Measurements from ENCODE around the gene VOPP1.

The VOPP1 gene

DNA sequence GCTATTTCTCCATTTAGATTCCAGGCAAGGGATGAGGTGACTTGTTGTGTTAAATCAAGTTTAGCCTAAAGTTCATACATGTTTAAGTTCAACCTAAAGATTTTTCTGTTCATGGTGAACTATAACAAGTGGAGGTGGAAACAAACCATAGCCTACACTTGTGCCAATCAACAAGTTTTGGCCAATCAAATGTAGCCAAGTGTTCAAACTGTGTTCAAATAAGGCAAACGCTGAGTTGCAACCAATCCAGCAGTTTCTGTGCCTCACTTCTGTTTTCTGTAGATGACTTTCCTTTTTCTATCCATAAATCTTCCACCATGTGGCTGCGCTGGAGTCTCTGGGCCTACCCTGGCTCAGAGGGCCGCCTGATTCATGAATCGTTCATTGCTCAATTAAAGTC is 4.5 kb upstream of the VOPP1 start:
- DNase-seq (ENCODE audit: low spot score) = no peak

DNA sequence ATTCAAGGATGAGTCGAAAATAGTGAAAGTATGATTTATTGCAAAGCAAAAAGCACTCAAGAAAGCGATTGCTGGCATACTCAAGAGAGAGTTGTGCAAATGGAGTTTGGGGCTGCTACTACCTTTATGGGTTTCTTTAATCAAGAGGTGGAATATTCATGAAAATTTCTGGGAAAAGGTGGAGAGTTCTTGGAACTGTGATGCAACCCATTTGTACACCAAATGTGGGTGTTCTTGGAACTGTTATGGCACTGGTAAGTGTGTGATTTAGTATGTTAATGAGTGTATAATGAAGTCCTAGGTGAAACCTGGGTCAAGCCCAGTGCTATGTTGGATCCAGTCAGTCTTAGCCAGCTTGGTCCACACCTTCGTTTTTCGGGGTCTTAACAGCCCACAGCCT is 3.4 kb upstream of the VOPP1 start:
- no peak for DNase-seq (ENCODE audit: low spot score)

DNA sequence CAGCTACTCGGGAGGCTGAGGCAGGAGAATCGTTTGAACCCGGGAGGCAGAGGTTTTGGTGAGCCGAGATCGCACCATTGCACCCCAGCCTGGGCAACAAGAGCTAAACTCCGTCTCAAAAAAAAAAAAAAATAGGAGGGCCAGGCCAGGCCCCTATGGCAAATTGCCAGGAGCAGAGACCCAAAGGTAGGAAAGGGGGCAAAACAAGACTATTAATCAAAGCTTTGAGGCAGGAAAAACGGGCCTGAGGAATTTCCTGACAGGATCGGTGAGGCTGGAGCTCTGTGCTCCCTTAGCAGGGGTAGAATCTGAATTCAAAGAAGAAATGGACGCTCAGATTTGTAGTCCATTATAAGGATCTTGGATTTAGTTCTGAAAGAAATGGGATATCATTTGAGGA is 2.8 kb upstream of the VOPP1 start:
- DNase-seq (ENCODE audit: low spot score) = no peak

DNA sequence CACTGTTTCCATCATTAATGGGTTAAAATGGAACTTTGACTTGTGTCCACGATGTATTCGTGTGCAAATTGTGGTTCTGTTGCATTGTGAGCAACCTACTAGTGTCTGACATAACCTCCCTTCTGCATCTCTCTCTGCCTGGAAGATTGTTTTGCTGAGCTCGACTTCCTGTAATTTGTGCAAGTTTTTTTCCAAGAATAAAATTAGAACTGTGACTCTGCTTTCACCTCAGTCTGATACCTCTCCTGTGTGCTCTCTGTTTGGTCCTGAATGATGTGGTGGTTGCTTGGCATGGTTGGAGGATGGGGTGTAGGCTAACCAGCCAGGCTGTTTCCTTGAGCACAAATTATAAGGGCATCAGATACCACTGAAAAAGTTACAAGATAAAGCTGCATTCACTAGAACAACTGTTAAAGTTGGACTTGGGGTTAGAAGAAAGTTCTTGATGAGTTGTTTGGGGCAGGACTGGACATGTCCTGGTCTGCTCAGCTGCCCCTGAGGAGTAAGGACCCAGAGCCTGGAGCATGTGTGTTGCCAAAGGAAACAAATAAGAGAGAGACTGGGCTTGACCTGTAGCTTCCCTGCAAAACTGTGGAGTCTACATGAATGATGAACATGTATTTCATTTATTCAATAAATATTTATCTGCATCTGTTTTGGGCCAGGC is 1.9 kb upstream of the VOPP1 start:
- DNase-seq (ENCODE audit: low spot score) = no peak

DNA sequence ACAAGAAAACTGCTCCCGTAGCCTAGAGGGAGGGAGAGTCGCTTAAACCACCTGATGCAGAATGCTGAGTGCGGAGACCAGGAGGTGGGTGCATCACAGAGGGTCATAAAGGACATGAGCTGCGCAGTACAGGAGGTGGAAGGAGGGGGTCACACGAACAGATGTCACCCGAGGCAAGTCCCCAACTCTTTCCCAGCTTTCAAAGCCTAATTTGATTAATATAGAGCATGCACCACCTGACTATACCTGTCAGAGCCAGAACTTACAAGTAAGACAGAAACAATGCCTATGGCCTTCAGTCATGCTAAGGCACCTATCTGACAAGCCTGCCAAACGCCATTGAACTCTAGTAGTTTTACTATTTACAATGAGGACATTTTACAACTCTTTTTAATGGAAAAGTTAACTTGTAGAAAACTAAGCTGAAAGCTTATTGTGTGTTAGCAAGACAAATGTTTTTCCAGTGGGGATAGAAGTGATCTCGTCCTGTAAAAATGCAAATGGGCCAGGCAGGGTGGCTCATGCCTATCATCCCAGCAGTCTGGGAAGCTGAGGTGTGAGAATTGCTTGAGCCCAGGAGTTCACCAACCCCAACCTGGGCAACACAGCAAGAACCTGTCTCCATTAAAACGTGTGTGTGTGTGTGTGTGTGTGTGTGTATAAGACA is 1.1 kb upstream of the VOPP1 start:
- no peak for DNase-seq (ENCODE audit: low spot score)

DNA sequence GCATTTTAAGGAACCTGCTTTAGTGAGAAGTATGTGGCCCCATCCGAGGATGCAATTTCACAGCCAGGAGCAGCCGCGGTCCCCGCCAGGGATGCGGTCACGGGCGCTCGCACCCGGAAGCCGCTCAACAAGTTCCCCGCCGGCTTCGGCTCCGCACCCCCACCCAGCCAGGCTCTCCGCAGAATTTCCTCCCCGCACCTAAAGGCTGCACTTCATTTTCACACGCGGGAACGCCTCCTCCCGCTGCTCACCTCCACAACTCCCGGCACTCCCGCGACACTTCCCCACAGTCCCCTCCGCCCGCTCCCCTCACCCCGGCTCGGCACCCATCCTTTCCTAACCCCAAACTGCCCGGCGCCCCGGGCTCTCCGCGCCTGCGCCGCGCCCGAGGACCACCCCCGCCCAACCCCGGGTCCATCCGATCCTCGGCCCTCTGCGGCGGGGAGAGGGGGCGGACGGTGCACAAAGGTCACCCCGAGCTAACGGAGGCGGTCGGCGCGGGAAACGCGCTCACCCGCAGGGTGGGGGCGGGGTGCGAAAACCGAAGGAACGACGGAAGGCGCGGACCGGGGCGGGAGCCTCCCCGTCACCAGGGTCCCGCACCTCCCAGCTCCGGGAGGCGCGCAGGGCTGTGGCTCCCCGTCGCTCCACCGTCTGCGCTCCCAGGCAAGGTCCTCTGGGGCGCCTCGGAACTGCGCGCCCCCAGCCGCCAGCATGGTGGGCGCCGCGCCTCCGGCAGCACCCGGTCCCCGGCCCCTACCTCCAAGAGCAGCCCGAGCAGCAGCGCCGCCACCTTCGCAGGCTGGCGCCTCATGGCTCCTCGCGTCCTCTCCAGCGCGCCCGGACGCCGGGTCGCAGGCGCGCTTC is 558 bp downstream of the VOPP1 start:
- peak; percentile 53 for DNase-seq (ENCODE audit: low spot score)

DNA sequence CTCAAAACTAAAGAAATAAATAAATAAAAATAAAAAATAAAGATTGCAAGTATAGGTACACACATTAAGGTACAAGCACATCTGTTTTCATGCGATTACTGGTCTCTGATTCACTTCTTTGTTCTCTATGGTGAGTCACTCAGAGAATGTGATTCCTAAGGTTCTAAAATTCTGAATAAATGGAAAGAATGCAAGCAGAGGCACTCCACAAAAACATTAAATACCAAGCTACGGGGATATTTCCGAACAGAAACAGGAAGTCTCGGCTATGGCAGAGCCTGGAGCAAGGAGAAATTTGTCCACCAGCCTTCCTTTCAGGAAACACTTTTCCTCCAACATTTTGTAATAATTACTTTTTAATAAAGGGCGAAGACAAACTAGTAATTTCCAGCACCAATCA is 1.4 kb downstream of the VOPP1 start:
- DNase-seq (ENCODE audit: low spot score) = peak; percentile 85

DNA sequence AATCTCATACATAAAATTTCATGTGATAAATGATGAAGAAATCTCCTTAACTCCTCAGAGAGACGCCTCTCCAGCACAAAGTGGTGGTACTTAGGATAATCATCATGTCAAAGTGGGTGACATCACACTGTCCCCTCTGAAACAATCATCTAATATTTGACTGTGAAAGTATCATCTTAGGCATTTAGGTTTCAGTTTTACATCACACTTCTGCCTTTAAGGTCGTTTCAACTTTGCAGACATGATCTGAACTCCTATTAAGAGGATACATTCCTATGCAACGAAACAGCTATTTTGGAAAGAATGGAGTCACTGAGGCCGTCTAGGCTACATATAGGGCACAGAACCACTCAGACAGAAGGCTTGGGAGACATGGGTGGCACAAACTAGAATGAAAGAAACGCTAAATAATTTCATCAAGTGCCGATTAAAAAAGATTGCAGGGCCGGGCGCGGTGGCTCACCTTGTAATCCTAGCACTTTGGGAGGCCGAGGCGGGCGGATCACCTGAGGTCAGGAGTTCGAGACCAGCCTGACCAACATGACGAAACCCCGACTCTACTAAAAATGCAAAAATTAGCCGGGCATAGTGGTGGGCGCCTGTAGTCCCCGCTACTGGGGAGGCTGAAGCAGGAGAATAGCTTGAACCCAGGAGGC is 2.0 kb downstream of the VOPP1 start:
- no peak for DNase-seq (ENCODE audit: low spot score)

DNA sequence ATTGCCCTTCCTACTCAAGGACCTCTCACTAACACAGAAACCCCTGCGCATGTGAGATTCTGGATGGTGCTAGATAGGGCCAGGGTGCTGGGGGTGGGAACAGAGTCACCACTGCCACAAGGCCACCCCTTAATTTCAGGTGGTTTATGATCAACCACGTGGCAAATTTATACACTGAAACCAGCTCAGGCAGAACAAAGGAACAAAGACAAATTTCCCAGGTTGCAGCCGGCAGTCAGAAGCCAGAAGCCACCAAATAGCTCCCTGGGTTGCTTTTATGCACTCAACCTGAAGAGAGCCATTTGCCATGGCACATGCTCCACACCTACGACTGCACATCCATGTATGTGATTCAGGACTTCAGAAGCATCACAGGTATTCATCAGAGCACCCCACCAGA is 2.5 kb downstream of the VOPP1 start:
- no peak for DNase-seq (ENCODE audit: low spot score)

DNA sequence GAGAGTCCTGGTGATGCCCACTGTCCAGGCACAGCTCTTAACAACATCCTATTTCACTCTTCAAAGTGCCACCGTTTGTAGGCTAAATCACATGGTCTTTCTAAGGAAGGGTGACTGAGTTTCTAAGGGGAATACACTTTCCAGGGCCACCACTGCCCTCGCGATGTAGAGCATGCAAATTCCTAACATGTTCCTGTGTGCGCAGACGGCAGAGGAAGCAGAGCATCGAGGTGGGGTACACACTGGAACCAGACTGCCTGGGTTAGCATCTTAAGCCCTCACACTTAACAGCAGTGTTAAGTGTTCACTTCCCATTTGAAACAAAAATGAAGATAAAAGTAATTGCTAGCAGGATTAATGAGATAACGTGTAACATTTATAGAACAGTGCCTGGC is 3.0 kb downstream of the VOPP1 start:
- no peak for DNase-seq (ENCODE audit: low spot score)

DNA sequence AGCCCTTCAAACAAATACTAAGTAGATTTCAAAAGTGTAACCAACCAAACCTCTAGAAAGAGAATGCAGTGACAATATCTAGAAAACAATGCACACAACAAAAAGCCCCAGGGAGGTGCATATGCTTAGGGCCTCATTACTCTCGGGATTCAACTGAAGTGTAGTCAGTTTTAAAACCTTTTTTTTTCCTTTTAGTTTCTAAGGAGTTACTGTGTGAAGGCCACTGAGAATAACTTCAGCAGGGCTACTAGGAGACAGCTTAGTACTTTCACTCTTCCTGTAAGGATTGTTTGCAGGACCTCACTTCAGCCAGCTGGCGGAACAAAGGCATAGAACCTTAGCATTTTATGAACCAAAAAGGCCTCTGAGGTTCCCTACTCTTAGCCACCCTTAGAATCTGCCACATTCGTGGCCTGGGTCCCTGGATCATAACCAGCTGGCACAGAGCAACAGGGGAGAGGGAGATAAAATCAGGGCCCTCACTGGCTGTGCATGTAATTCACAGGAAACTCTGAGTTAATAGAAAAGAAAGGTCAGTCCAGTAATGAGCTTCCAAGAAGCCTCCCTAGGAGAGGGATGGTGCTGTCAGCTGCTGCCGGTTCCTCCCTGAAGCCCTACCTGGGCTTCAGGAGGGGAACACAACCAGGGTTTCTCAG is 3.6 kb downstream of the VOPP1 start:
- peak; percentile 21 for DNase-seq (ENCODE audit: low spot score)

DNA sequence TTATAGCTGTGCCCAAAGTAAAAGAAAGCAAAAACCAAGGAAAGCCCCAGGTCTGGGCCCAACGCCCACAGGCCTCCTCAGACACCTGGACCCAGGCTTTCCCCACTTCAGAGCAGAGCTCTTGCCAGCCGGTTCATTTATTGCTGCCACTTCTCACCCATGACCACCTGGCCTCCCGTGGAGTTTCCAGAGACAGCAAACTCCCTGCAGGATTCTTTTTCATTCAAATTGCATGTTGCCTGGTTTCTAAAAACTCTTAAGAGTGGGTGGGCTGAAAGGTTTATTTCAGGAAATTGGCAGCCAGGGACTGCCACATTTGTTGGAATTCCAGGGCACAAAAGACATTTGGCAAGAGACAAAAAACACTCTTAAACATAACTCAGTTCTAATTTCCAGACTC is 4.7 kb downstream of the VOPP1 start:
- DNase-seq (ENCODE audit: low spot score) = no peak

DNA sequence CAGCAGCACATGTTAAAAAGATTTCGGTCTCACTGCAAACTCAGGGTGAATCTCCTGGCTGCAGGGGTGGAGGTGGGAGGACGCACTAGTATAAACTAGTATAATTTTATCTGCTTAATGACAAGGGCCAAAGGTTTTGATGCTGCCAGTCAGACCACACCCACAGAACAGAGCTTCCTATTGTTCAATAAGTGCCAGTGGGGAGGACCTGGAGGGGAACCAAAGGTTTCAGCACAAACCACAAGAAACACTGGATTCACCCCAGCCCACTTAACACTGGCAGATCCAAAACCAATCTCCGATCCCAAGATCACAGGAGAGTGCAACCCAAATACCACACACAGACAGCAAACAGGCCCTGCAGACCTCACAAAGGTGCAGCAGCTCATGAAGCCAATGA is 6.6 kb downstream of the VOPP1 start:
- no peak for DNase-seq (ENCODE audit: low spot score)

DNA sequence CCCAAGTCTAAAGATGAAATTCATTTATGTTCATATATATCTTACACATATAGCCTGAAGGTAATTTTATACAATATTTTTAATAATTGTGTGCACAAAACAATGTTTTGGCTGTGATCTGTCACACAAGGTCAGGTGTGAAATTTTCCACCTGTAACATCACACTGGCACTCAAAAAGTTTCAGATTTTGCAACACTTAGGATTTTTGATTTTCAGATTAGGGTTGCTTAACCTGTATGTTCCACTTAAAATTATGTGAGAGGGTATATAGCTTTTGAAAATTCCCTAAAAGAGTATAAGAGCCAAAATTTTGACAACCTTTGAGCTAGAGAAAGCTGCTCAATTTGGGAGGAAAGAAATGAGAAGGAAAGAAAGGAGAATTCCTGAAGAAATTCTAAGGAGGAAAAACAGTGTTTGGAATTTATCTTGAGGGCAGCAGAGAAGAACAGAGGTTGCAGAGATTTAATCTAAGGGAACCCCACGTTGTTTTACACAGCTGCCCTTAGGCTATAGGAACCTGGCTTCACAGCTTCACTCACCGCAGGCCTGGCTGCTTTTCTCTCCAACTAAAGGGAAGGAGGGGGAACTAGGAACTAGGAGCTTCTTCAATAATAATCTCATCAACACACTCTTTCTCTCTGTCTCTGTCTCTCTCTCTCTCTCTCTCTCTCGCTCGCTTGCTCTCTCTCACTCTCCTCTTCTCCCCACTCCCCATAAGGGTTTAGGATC is 8.5 kb downstream of the VOPP1 start:
- DNase-seq (ENCODE audit: low spot score) = no peak

DNA sequence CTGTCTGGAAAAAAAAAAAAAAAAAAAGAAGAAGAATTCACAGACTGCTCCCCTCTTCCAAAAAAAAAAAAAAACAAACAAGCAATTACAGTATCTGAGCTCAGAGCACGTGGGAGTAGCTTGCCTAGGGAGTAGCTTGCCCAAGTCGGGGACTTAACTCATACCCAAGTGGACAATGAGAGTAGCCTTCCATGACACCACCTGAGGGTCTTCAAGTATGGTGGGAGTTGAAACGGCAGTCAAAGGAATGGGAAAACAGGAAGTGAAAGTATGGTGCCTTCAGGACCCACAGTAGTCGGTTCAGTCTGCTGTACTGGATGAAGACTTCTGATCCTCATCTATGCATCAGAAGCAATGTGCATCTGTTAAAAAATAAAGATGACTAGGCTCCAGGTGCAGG is 10.6 kb downstream of the VOPP1 start:
- DNase-seq (ENCODE audit: low spot score) = no peak

DNA sequence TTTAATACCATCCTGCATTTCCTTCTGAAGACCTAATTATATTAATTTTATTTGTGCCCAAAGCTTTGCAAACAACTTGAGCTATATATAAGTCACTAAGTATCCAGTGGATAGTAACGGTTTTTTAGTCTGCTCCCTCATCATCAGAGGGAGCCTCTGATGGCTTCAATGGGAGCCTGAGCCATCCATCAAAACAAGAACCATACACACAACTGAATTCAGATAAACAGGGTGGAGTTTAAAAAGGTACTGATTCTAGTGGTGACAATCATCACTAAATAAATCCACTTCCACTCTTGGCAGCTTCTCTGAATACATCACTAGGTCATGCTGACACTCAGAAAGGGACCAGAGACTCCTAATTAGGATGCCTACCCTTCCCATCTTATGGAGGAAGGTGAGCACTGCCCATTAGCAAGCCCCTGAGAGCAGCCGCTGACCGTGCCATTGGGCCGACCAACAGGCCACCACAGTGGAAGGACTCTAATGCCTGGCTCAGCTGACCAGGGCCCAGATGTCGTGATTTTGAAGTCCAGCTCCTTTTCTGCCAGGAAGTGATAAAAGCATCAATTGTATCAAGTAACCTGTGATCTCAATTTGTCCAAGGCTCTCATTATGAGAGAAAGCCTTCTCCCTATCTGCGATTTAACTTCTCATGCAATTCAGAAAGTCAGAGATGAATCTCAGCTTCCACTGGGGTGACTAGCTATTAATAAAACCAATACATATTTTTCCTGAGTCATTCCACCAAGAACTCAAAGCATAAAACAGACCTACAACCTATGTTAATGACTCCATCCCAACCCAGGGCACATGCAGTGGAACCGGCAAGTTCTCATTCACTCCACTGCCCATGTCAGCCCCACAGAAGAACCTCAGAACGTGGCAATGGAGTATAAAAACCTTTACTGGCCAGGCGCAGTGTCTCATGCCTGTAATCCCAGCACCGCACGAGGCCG is 13.1 kb downstream of the VOPP1 start:
- no peak for DNase-seq (ENCODE audit: low spot score)

DNA sequence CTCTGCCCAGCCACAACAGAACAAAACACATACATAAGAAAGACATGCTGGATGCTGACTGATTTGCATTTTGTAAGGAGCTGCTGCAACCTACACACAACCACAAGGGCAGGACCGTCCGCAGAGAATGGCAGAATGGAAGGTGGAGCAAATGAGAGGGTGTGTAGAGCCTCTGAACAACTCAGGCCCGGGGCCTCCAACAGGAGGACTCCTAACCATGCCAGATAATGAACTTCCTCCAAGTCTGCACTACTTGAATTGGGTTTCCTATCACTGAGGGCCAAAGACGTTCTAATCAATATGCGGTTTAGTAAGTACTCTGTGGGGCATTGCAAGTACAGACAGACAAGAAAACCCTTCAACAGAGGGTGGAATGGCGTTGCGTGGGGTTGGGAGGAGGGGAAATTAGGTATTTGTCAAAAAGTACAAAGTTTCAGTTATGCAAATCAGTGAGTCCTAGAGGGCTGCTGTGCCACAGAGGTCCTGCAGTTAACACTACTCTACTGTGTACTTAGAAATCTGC is 14.6 kb downstream of the VOPP1 start:
- DNase-seq (ENCODE audit: low spot score) = no peak

DNA sequence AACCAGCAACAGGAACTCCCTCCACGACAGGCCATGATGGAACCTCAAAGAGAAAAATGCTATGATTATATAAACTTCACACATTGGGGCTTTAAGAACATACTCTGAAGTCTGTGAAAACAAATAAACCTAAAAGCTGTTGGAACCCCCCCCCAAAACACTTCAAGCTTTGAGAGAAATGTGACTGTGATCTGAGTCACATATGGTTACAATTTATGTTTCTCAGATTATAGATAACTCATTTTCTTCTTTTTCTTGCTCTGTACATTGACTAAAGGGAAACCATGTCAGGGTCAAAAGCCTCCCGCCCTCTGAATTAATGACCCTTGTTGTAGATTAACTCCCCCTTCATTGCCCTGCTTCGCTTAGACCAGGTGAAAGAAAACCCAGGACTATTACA is 15.8 kb downstream of the VOPP1 start:
- no peak for DNase-seq (ENCODE audit: low spot score)

DNA sequence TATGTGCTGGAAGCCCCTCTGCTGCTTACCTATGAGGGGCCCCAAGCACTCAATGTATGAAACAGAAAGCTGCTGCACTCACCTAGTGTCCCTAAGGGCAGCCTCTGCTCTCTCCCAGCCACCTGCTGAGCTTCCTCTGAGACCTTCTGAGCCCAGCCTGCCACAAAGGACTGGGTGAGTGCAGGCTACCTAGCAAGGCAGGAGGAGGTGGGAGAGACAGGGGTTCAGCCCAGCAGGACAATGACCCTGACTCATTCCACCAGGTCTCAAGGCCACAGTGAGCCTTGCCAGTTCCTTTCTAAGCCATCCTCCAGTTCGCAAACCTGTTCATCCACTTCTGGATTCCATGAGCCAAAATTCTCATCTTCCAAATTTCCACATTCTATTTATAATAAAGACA is 16.3 kb downstream of the VOPP1 start:
- DNase-seq (ENCODE audit: low spot score) = no peak

DNA sequence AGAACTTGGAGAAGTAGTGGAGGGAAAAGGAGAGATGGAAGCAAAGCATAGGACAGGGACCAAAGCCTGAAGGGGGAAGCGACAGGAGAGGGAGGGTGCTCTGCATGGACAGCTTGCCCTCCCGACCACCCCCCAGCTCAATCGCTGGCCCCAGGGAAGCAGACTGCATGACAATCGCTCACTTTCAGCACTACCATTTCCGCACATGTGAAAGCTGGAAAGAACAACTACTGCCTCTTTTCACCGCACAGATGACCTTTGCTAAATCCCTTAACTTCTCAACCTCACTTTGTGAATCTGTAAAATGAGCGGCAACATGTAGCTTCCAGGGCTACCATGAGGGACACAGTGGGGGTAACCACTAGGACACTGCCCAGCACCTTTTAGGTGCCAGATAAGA is 17.1 kb downstream of the VOPP1 start:
- DNase-seq (ENCODE audit: low spot score) = no peak

Measured in RKO (cell line).